Ishikawa (cell line): ENCODE results near the gene KCNMB2.
A peak's percentile ranks its signal among the peaks of the same experiment; 100 is the strongest.

Experiments used
- CEBPB ChIP-seq: IDR thresholded peaks from 2 replicates; pipeline ENCODE4 v1.6.1; 2012
- CREB1 ChIP-seq: IDR thresholded peaks from 2 replicates; pipeline ENCODE4 v1.6.1; 2012; ENCODE audit warnings: low read depth
- EGR1 ChIP-seq: IDR thresholded peaks from 2 replicates; pipeline ENCODE4 v1.6.1; 2012
- EP300 ChIP-seq: IDR thresholded peaks from 2 replicates; pipeline ENCODE4 v1.6.1; 2012; ENCODE audit warnings: borderline replicate concordance
- FOXM1 ChIP-seq: IDR thresholded peaks from 2 replicates; pipeline ENCODE4 v1.6.1; 2012; ENCODE audit warnings: low read depth, borderline replicate concordance
- NFIC ChIP-seq: IDR thresholded peaks from 2 replicates; pipeline ENCODE4 v1.6.1; 2012
- RAD21 ChIP-seq: IDR thresholded peaks from 2 replicates; pipeline ENCODE4 v1.6.1; 2012; ENCODE audit warnings: low read depth
- TAF1 ChIP-seq: IDR thresholded peaks from 2 replicates; pipeline ENCODE4 v1.6.1; 2012; ENCODE audit warnings: low read depth, mild to moderate bottlenecking
- TCF12 ChIP-seq: IDR thresholded peaks from 2 replicates; pipeline ENCODE4 v1.6.1; 2012; ENCODE audit warnings: low read depth
- TEAD4 ChIP-seq: IDR thresholded peaks from 2 replicates; pipeline ENCODE4 v1.6.1; 2012
- YY1 ChIP-seq: IDR thresholded peaks from 2 replicates; pipeline ENCODE4 v1.6.1; 2012; ENCODE audit warnings: low read depth
- ZBTB7A ChIP-seq: IDR thresholded peaks from 2 replicates; pipeline ENCODE4 v1.6.1; 2012; ENCODE audit warnings: low read depth
- TF ChIP-seq, protein P1 (sequence below): IDR thresholded peaks from 2 replicates; pipeline ENCODE4 v1.6.1; 2012
- TF ChIP-seq, protein P2 (sequence below): IDR thresholded peaks from 2 replicates; pipeline ENCODE4 v1.6.1; 2012
- TF ChIP-seq, protein P3 (sequence below): IDR thresholded peaks from 2 replicates; pipeline ENCODE4 v1.6.1; 2012; ENCODE audit warnings: low read depth, mild to moderate bottlenecking

Gene KCNMB2

DNA sequence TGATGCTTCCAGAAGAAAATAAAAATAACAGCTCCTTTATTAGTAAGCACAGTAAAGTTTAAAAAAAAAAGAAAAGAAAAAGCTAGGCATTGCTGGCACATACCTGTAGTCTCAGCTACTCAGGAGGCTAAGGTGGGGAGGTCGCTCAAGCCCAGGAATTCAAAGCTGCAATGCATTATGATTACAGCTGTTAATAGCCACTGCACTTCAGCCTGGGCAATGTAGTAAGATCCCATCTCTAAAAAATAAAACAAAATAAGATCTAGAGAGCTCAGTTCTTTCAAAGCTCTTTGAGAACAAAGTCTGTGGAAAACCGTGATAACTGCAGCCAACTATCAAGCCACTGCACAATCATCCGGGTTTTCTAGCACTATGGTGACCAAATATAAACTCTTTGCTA lies 323.1 kb downstream of the KCNMB2 start:
- TF ChIP-seq TAF1 (no peak), TEAD4 (no peak), YY1 (no peak), NFIC (no peak)
- TF ChIP-seq, protein P1, sequence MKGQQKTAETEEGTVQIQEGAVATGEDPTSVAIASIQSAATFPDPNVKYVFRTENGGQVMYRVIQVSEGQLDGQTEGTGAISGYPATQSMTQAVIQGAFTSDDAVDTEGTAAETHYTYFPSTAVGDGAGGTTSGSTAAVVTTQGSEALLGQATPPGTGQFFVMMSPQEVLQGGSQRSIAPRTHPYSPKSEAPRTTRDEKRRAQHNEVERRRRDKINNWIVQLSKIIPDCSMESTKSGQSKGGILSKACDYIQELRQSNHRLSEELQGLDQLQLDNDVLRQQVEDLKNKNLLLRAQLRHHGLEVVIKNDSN = no peak

DNA sequence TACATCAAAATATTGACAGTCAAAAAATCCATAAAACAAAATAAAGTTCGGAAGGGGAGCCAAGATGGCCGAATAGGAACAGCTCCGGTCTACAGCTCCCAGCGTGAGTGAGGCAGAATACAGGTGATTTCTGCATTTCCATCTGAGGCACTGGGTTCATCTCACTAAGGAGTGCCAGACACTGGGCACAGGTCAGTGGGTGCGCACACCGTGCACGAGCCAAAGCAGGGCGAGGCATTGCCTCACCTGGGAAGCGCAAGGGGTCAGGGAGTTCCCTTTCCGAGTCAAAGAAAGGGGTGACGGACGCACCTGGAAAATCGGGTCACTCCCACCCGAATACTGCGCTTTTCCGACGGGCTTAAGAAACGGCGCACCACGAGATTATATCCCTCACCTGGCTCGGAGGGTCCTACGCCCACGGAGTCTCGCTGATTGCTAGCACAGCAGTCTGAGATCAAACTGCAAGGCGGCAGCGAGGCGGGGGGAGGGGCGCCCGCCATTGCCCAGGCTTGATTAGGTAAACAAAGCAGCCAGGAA lies 323.7 kb downstream of the KCNMB2 start:
- peak; percentile 85 for TF ChIP-seq YY1
- TF ChIP-seq, protein P2, sequence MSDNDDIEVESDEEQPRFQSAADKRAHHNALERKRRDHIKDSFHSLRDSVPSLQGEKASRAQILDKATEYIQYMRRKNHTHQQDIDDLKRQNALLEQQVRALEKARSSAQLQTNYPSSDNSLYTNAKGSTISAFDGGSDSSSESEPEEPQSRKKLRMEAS = peak; percentile 32; the same call in 1 of the 2 replicates

DNA sequence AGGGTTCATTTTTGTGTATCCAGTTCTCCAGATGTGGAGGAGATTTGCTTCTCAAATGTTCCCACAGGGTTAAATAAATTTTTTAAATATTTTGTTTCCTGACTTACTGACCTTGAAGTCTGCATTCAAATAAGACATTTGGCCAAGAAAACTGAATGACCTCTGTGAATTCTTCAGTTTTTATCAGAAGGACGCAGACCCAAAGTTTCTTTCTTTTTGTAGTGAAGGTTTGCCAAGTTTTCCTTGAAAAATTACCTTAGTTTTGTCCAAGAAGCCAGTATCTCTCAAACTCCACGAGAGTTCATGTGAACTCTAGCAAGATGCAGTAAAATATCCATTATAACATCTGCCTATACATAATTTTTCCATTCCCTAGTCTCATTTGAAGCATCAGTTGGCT lies 332.4 kb downstream of the KCNMB2 start:
- TF ChIP-seq TEAD4 (no peak), FOXM1 (no peak)
- TF ChIP-seq, protein P2 = no peak
- TF ChIP-seq, protein P1 = no peak

DNA sequence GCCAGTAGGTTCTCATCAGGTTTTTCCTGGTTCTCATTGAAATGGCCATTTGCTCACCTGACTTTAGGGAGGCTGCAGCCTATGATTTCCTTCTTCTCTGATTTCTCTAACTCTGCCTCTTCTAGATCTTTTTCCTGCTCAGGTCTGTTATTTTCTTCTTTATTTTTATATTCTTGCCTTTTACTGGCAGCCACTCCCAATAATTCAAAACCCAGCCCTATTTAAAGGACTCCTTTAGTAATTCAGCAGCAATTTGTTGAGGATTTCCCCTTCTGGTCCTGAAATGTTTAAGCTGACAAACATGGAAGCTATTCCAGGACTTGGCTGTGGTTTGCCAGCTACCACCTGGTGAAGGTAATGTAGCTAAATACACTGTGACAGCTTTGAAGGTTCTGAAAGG lies 333.8 kb downstream of the KCNMB2 start:
- TF ChIP-seq ZBTB7A (no peak), CREB1 (no peak), TEAD4 (no peak), CEBPB (no peak), TCF12 (no peak), EP300 (no peak), TAF1 (no peak), EGR1 (no peak), NFIC (no peak), YY1 (no peak)
- TF ChIP-seq, protein P3, sequence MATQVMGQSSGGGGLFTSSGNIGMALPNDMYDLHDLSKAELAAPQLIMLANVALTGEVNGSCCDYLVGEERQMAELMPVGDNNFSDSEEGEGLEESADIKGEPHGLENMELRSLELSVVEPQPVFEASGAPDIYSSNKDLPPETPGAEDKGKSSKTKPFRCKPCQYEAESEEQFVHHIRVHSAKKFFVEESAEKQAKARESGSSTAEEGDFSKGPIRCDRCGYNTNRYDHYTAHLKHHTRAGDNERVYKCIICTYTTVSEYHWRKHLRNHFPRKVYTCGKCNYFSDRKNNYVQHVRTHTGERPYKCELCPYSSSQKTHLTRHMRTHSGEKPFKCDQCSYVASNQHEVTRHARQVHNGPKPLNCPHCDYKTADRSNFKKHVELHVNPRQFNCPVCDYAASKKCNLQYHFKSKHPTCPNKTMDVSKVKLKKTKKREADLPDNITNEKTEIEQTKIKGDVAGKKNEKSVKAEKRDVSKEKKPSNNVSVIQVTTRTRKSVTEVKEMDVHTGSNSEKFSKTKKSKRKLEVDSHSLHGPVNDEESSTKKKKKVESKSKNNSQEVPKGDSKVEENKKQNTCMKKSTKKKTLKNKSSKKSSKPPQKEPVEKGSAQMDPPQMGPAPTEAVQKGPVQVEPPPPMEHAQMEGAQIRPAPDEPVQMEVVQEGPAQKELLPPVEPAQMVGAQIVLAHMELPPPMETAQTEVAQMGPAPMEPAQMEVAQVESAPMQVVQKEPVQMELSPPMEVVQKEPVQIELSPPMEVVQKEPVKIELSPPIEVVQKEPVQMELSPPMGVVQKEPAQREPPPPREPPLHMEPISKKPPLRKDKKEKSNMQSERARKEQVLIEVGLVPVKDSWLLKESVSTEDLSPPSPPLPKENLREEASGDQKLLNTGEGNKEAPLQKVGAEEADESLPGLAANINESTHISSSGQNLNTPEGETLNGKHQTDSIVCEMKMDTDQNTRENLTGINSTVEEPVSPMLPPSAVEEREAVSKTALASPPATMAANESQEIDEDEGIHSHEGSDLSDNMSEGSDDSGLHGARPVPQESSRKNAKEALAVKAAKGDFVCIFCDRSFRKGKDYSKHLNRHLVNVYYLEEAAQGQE = no peak

DNA sequence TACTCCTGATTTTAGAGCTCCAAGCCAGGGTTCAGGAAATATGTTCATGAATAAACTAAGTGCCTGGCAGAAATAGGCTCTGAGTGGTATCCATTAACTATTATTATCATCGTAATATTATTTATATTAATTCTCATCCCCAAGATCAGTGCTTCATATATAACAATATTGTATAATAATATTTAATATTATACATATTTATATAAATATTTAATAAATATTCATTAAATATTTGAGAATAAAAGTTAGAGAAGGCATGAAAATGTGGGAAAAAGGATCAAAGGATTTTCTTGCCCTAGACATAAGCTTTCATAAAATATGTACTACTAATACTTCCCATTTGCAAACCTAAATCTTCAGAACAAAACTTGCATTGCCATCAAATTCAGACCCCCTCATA lies 338.9 kb downstream of the KCNMB2 start:
- TF ChIP-seq, protein P2 = no peak
- TF ChIP-seq TEAD4 (no peak), CREB1 (no peak), FOXM1 (no peak)
- TF ChIP-seq, protein P1 = no peak

DNA sequence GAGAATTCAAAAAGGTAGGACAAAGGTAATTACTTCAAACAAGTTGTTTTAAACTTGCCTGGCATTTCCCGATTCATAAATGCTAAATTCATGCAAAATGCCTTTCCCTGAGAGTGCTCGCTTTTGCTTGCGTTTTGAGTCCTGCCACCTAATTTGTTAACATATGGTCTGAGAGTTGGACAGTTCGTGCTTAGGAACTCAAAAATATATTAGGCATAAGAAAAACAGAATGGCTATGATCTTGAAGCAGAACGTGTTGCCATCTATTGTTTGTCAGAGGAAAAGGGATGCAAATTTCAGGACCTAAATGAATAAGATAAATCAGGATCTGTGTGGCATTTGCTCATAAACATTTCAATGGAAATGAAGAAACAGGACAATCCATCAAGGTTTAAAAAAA lies 339.6 kb downstream of the KCNMB2 start:
- no peak for TF ChIP-seq YY1
- no peak for TF ChIP-seq CEBPB
- no peak for TF ChIP-seq CREB1
- no peak for TF ChIP-seq NFIC
- TF ChIP-seq, protein P2 = no peak
- no peak for TF ChIP-seq TCF12
- TF ChIP-seq ZBTB7A = no peak
- no peak for TF ChIP-seq FOXM1
- TF ChIP-seq RAD21 = no peak
- TF ChIP-seq EGR1 = no peak
- TF ChIP-seq, protein P1 = no peak
- TF ChIP-seq EP300 = no peak
- TF ChIP-seq TEAD4 = no peak
- TF ChIP-seq, protein P3 = no peak
